DOHH2 (cell line): ENCODE data around the gene MAML2.

Experiments
- H3F3A ChIP-seq: fragments of 200-600 bp; sonication (generic), shearing (Covaris generic); 2 replicates; pipeline ENCODE4 v1.6.0; 2016; ENCODE audit warnings: antibody characterized with exemption, mild to moderate bottlenecking; ENCODE audit not compliant: control insufficient read depth, insufficient read depth
- H3K27ac ChIP-seq: fragments of 200-600 bp; sonication (generic); 2 replicates; pipeline ENCODE4 v1.5.1; 2014; ENCODE audit warnings: low read depth, mild to moderate bottlenecking, low read length, moderate library complexity
- H3K27me3 ChIP-seq: fragments of 200-600 bp; sonication (generic); 2 replicates; pipeline ENCODE4 v1.6.1; 2014; ENCODE audit warnings: mild to moderate bottlenecking, low read length, mixed read lengths; ENCODE audit not compliant: control insufficient read depth
- H3K36me3 ChIP-seq: fragments of 200-600 bp; sonication (generic); 2 replicates; pipeline ENCODE4 v1.6.1; 2014; ENCODE audit warnings: mild to moderate bottlenecking, low read length, moderate library complexity, mixed read lengths; ENCODE audit not compliant: control insufficient read depth
- H3K4me1 ChIP-seq: fragments of 200-600 bp; sonication (generic); 2 replicates; pipeline ENCODE4 v1.6.1; 2014; ENCODE audit warnings: mild to moderate bottlenecking, low read length, mixed read lengths; ENCODE audit not compliant: control insufficient read depth
- H3K4me2 ChIP-seq: fragments of 200-600 bp; sonication (generic); 2 replicates; pipeline ENCODE4 v1.6.0; 2014; ENCODE audit warnings: mild to moderate bottlenecking, low read length, moderate library complexity
- H3K4me3 ChIP-seq: fragments of 200-600 bp; sonication (generic); 2 replicates; pipeline ENCODE4 v1.5.1; 2014; ENCODE audit warnings: mild to moderate bottlenecking, low read length, mixed read lengths
- H3K79me2 ChIP-seq: fragments of 200-600 bp; sonication (generic); 2 replicates; pipeline ENCODE4 v1.6.1; 2014; ENCODE audit warnings: mild to moderate bottlenecking, low read length, mixed read lengths; ENCODE audit not compliant: control insufficient read depth
- H3K9me2 ChIP-seq: fragments of 200-600 bp; sonication (generic); replicated peaks from 2 replicates; pipeline ENCODE4 v1.6.1; 2014; ENCODE audit warnings: mild to moderate bottlenecking, low read length, mixed read lengths; ENCODE audit not compliant: control insufficient read depth
- H3K9me3 ChIP-seq: fragments of 200-600 bp; sonication (generic); 2 replicates; pipeline ENCODE4 v1.6.1; 2014; ENCODE audit warnings: antibody characterized with exemption, low read length, mixed read lengths; ENCODE audit not compliant: control insufficient read depth, insufficient read depth
- H4K20me1 ChIP-seq: fragments of 200-600 bp; sonication (generic); 2 replicates; pipeline ENCODE4 v1.6.0; 2014; ENCODE audit warnings: low read depth, mild to moderate bottlenecking, antibody characterized with exemption, low read length, moderate library complexity; ENCODE audit not compliant: control insufficient read depth, insufficient read depth
- EZH2phosphoT487 ChIP-seq: fragments of 200-600 bp; sonication (generic); IDR thresholded peaks from 2 replicates; pipeline ENCODE4 v1.6.1; 2017; ENCODE audit warnings: borderline replicate concordance, mild to moderate bottlenecking, antibody characterized with exemption, low read length, moderate library complexity, mixed read lengths
- TF ChIP-seq, protein P1 (sequence below): fragments of 200-600 bp; sonication (generic); IDR thresholded peaks from one replicate; pipeline ENCODE4 v1.5.1; 2014; ENCODE audit warnings: antibody characterized with exemption, mild to moderate bottlenecking, low read depth, low read length; ENCODE audit not compliant: poor library complexity, severe bottlenecking

MAML2 gene

DNA sequence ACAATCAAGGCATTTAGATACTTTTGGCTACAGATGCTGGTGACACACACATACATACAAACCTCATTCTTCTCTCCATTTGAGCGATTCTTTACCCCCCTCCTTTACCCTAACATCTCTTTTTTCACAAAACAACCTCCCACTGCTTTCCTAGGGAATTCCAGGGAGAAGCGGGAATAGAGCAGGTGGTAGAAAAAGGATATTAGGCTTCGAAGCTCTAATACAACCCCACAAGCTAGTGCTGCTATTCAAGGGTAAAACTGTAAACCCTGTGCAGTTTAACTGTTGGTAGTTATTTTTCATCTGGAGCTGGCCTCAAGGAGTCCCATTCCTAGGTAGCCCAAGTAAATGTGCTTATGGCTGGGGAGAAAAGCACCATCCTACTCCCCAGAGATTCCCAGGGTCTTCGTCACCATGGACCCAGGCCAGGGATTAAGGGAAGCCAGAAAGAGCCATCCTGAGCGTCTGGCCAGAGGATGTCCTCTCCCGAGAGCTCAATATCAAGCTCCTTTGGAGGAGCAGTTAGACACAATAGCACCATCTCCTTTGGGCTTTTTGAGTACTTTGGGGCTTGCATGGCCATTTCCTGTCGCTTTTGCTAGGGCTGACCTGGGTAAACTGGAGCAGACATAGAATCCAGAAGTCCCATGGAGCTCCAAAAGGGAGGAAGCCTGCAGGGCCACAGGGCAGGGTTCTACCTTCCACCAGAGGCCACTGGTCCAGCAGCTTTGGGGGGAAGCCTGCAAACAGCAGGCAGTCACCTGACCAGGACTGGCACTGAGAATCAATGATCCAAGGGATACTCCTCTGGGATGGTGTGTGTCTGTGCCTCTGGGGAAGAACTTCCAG, 3.1 kb downstream of the MAML2 start:
- H4K20me1 ChIP-seq: no peaks in the 10 kb centered on the region
- H3K79me2 ChIP-seq: no peaks in the 10 kb centered on the region
- H3K9me2 ChIP-seq: no peaks in the 10 kb centered on the region
- H3K4me1 ChIP-seq: peaks cover 18% of the 10 kb centered on the region
- H3K4me2 ChIP-seq: no peak overlapping the region
- TF ChIP-seq, protein P1, sequence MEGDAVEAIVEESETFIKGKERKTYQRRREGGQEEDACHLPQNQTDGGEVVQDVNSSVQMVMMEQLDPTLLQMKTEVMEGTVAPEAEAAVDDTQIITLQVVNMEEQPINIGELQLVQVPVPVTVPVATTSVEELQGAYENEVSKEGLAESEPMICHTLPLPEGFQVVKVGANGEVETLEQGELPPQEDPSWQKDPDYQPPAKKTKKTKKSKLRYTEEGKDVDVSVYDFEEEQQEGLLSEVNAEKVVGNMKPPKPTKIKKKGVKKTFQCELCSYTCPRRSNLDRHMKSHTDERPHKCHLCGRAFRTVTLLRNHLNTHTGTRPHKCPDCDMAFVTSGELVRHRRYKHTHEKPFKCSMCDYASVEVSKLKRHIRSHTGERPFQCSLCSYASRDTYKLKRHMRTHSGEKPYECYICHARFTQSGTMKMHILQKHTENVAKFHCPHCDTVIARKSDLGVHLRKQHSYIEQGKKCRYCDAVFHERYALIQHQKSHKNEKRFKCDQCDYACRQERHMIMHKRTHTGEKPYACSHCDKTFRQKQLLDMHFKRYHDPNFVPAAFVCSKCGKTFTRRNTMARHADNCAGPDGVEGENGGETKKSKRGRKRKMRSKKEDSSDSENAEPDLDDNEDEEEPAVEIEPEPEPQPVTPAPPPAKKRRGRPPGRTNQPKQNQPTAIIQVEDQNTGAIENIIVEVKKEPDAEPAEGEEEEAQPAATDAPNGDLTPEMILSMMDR: no peak
- no peak for TF ChIP-seq EZH2phosphoT487
- H3K27me3 ChIP-seq: peaks cover 13% of the 10 kb centered on the region
- H3K27ac ChIP-seq: no peak overlapping the region
- H3F3A ChIP-seq: no peaks in the 10 kb centered on the region
- H3K4me3 ChIP-seq: no peak overlapping the region
- H3K36me3 ChIP-seq: no peaks in the 10 kb centered on the region
- no peaks in the 10 kb centered on the region for H3K9me3 ChIP-seq

DNA sequence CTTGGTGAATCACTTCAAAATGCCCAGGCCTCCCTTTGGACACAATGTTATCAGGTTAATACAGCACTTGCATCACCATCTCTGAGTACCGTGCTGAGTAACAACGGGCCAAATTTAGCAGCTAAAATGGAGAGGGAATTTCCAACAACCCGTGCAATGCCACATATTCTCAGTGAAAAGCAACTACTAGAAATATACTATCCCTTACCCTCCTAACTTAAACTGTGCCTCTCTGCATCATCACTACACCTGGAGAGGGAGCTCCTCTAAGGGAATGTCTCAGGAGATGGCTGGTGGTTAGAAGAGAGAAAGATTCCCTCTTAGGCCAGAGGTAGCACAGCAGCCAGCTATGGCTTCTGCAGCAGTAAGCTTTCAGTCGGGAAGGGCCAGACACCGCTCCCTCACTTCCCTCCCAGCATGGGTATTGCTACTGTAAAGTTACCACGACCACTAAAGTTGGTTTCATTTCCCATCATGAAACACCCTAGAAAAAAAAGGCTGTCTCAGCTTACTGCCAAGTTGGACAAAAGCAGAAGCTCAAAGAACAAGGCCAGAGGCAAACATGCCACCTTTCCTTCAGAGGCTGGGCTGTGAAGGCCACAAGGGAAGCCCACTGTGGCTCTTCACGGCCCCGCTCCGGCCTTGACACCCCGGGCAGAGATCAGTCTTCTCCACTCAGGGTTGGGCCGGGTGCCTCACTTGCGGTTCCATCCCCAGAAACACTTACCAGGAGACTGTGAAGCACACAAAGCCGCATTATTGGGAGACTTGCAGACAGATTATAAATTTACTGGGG, 3.9 kb downstream of the MAML2 start:
- Histone ChIP-seq H3K4me3 (no peak overlapping the region), H3K36me3 (no peaks in the 10 kb centered on the region), H3K79me2 (no peaks in the 10 kb centered on the region), H3K9me2 (no peaks in the 10 kb centered on the region), H3K27me3 (peaks cover 13% of the 10 kb centered on the region), H3K4me1 (peaks cover 18% of the 10 kb centered on the region), H3K4me2 (no peak overlapping the region), H3K27ac (no peak overlapping the region), H4K20me1 (no peaks in the 10 kb centered on the region), H3F3A (no peaks in the 10 kb centered on the region), H3K9me3 (no peaks in the 10 kb centered on the region)
- TF ChIP-seq EZH2phosphoT487: no peak
- TF ChIP-seq, protein P1: no peak

DNA sequence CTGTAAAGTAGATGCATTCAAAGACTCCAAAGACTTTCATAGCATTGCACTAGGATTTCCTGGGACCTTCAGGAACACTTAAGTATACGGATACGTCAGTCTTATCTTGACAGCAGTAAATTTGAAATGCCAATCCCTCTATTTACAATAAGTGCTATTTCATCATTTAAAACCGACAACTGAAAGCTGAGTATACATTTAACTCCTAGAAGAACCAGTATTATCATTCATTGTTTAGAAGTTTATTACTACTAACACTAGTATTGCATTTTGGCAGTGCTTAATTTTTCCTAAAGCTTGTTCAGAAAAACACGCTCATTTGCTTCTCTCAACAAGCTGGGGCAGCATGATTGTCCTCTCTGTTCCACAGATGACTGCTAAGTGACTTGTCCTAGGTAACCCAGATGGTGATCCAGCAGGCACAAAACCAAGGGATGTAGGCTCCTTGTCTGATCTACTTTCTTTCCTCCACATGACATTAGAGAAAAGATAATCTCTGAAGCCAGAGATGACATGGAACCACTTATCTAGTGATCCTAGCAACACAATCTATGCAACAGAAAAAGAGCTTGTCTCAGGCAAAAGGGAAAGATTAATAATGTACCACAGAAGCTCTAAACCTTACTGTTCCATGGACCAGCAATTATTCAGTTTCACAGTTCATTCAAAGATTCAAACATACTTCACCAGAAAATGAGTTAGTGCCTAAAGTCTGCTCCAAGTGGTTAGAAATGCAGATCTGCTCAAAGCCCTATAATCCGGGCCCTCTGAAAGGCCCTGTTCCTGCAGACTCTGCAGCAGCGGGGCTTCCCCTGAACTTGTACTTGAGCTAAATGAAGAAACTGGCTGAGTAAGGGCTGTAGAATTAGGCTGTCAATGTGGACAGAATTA, 5.2 kb downstream of the MAML2 start:
- Histone ChIP-seq H3K27me3 (peaks cover 13% of the 10 kb centered on the region), H3K27ac (no peak overlapping the region)

More for the DNA sequence above, 5.2 kb downstream of the MAML2 start:
- H3K9me3 ChIP-seq: no peaks in the 10 kb centered on the region
- no peaks in the 10 kb centered on the region for H3K36me3 ChIP-seq
- H4K20me1 ChIP-seq: no peaks in the 10 kb centered on the region
- no peaks in the 10 kb centered on the region for H3K79me2 ChIP-seq
- TF ChIP-seq, protein P1: no peak
- TF ChIP-seq EZH2phosphoT487: no peak
- H3K4me3 ChIP-seq: no peak overlapping the region
- H3F3A ChIP-seq: no peaks in the 10 kb centered on the region
- no peaks in the 10 kb centered on the region for H3K9me2 ChIP-seq
- H3K4me2 ChIP-seq: no peak overlapping the region
- peaks cover 14% of the 10 kb centered on the region for H3K4me1 ChIP-seq
